Amygdala (tissue), 56 donors: ENCODE data around the gene SUCLG2.
A peak's percentile ranks its signal among the peaks of the same experiment; 100 is the strongest.

ENCODE experiments used
- DNase-seq, 56 donors: peaks; one replicate each; lab custom pipeline; 2025; lab: John Stamatoyannopoulos, UW

SUCLG2 gene

GRCh38 chr3:67405193-67405592 is 249.2 kb downstream of the SUCLG2 start:
- DNase-seq, result no peak

DNA sequence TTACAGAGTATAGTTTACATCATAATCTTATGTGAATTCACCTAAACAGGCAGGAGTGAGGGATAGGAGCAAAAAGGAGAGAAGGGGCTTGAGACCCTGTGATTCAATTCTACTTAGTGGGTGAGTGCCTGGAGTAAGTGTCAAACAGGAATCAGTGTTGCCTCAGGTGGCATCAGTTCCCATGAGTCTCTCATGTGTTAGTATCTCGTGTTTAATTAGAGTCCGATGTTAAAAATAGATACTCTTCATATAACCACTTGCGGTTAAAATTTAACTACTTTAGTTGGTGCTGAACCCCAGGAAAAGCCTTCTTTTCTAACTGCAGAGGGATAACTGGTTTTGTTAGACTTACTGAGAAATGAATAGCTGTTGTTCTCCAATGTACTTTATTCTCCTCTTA is 251.5 kb downstream of the SUCLG2 start:
- DNase-seq, result no peak

GRCh38 chr3:67401921-67402320 is 252.5 kb downstream of the SUCLG2 start:
- DNase-seq, result no peak

- no peak for DNase-seq
These were observed 253.9 kb downstream of the SUCLG2 start for GRCh38 chr3:67400476-67400875.

DNA sequence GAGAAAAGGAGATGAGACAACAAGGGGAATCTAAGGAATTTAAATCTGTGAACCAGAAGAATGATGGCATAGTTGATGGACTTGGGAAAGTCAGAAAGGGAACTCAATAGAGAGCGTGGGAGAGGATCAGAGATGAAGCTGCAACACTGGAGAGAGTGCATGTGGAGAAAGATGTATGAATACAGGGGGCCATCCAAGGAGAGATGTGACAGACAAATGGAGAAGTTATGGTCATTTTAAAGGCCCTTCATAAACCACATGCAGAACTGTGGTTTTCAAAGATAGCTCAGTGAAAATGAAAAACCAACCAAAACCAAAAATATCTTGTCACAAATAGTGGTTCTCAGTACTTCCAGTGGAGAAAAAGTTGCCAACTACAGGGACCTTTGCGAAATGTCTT is 265.2 kb downstream of the SUCLG2 start:
- no peak for DNase-seq

- DNase-seq, result no peak
These were observed 265.7 kb downstream of the SUCLG2 start for GRCh38 chr3:67388738-67389137.

DNA sequence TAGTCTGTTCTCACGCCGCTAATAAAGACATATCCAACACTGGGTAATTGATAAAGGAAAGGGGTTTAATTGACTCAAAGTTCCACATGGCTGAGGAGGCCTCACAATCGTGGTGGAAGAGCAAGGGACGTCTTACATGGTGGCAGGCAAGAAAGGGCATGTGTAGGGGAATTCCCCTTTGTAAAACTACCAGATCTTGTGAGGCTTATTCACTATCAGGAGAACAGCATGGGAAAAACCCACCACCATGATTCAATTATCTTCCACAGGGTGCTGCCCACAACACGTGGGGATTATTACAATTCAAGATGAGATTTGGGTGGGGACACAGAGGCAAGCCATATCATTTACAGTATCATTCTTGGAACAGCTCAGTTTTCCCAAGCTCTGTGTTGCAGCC is 268.0 kb downstream of the SUCLG2 start:
- DNase-seq, result no peak

DNA sequence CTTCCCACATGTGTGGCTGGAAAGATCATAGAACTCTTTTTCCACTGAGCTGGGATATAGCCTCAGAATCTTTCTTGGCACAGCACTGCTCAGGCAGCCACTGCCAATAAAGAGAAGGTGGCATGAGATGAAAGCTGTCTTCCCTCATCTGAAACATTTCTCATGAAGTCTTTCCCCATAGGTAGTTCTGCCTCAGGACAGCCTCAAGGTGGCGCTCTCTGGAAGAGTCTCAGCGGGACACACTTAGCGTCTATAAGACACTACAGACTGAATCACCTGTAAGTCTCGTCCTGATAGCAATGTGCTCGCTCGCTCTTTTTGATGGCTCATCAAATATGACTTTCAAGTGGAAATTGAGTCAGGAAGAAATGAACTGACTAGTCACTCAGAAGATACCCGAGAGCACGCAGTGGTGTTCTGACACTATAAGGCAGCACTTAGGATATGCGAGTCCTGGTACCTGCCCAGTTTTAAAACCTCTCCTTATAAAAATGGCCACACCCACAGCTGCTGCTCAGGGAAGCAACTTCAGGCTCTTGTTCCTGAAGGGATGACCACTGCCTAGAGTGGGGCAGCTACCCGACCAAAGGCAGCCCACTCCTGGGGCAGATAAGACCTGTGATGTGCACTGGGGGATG is 269.5 kb downstream of the SUCLG2 start:
- peak in 21 of 56 donors; percentile 1 to 34 (median 10) for DNase-seq

DNA sequence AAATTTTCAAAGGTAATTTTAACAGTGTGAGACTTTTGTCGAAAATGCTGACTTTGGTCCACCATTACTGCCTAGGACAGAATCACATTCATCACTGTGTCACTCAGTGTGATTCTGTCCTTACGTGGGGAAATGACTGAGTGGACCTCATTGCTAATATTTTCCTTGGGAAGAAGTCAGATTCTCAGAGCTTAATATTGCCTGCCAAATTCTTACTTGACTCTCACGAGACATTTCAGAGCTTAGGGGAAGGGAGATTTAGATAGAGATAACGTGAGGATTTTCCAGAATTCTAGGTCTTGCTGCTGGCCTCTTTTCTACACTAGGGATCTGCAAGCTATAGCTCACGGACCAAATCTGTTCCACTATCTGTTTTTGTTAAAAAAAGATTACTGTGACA is 270.4 kb downstream of the SUCLG2 start:
- no peak for DNase-seq

- no peak for DNase-seq
These were observed 271.0 kb downstream of the SUCLG2 start for GRCh38 chr3:67383379-67383778.

DNA sequence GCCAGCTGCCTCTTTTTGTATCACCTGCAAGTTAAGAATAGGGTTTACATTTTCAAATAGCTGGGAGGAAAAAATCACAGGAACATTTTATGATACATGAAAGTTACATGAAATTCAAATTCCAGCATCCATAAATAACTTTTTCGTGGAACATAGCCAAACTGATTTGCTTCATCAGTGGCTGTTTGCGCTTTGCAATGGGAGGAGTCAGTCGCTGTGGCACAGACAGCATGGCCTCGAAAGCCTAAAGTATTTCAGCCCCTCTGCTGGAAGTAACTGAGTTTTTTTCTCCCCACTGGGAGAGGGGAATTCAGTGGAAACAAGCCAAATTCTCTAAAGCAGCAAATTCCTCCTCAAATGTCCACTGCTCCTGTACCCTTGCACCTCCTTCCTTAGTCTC is 271.9 kb downstream of the SUCLG2 start:
- DNase-seq, result no peak

DNA sequence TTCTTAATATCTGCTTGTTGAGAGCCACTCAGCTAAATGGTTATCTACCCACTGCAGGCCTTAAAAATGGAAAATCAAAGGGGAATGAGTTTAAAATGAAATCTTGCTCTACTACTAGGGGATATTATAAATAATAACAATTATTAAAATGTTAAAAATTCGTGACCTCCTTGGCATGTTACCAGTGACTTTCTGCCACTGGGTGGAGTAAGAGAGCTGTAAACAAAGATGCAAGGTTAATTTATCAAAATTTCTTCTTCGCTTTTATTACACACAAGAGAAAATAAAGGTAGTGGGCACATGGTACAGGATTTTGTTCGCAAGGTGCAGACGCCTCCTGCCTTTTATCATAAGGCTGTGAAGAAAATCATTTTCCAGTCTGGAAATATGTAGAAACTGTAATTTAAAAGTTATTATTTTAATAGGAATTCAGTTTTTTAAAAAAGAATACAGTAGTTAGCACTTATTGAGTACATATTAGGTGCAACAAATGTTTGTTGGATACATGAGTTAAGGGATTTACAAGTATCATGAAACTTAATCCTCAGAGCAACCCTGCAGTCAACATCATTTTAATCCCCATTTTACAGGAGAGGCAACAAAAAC is 272.6 kb downstream of the SUCLG2 start:
- peak in 2 of 56 donors; percentile 5 to 10 for DNase-seq

GRCh38 chr3:67380118-67380517 is 274.3 kb downstream of the SUCLG2 start:
- DNase-seq, result no peak

DNA sequence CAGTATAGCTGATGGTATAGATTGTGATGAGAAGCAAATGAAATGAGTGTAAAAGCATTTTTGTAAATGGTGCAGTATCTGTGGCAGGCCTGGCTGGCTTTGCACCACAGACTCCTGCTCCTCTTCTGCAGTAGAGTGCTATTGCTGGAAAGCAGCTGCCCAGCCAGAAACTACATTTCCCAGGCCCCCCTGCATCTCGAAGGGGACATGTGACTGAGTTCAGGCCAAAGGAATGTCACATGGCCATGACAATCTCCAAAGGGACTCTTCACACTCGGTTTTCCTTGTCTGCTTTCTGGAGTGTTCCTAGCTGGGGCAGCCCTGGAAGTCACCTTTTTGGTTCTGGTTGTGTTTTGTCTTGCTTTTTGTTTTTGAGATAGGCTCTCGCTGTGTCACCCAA is 277.1 kb downstream of the SUCLG2 start:
- no peak for DNase-seq

DNA sequence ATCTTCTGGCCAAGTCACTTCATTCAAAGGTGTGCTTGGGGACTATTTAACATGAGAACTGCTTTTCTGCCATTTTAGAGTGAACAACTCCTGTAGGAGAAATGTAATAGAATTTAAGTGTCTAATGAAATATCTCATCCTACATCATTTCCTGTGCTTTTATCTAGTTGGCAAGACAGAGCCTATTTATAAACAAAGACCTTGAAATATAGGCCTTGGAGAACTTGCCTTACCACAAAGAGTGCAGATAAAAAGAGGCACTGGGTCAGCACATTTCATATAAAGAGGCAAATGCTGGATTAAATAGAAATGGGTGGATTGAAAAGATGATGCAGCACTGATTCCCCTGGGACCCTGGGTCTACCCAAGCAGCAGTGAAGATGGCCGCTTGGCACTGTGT is 278.0 kb downstream of the SUCLG2 start:
- DNase-seq, result no peak

DNA sequence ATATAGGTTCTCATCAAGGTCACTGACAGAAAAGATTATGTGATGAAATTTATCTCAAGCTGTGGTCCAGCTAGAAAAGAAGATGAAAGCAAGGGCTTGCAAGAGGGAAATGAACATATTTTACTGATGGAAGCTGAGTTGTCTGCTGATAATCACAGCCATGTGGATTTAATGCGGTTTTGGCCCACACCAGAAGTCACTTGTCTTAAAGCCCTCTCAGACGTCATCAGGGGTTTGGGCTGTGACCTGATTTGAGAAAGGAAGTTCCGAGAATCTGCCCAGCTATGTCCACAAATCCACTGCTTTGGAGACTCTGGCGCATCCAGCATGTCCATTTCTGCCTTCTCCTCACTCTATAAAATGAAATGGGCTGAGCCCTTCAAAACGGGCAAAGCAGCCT is 278.4 kb downstream of the SUCLG2 start:
- no peak for DNase-seq

DNA sequence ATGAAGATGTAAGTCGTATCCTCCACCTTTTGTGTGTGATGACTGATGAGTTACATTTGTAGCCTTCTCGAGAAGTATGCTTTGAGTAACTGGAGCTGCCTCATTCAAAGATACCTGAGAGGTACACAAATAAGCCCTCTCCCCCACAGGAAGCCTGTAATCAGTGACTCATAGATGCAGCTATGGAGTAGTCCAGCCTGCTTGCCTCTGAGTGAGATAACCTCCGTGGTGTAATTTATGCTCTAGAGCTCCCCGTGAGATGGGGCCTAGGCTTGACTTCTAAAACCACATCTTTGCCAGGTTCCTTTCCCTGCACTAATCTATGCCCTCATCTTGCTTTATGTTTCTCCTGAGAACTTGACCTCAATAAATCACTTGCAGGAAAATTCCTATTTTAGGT is 291.7 kb downstream of the SUCLG2 start:
- DNase-seq, result no peak

DNA sequence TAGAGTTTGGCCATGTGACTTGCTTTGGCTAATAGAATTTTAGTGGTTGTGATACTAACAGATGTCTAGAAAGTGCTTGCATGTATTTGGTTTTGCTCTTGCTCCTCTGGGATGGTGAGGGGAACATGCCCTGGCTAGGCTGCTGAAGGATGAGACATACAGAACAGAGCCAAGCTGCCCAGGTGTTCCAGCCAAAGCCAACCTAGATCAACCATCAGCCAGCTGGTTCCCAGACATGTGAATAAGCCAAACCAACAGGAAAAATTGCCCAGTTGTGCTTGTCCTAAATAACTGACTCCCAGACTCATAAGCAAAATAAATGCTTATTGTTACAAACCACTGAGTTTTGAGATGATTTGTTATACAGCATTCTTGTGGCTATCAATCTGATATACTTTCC is 292.6 kb downstream of the SUCLG2 start:
- DNase-seq, result no peak

DNA sequence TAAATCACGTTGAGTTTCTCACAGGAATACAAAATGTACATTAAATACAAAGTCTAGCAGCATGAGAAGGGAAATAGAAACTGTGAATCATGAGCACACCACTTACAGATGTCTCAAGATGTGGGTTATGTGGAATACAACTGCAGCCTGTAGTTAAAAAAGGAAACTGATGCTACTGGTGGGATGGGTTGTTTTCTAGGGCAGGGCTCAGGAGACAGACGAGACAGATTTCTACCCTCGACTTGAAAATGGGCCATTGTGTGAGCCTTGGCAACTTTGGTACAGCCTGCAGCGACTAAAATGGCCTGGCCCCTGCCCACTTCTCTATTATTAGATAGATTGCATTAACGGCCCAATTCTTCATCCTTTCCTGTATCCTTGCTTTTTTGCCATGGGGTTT is 293.1 kb downstream of the SUCLG2 start:
- no peak for DNase-seq

DNA sequence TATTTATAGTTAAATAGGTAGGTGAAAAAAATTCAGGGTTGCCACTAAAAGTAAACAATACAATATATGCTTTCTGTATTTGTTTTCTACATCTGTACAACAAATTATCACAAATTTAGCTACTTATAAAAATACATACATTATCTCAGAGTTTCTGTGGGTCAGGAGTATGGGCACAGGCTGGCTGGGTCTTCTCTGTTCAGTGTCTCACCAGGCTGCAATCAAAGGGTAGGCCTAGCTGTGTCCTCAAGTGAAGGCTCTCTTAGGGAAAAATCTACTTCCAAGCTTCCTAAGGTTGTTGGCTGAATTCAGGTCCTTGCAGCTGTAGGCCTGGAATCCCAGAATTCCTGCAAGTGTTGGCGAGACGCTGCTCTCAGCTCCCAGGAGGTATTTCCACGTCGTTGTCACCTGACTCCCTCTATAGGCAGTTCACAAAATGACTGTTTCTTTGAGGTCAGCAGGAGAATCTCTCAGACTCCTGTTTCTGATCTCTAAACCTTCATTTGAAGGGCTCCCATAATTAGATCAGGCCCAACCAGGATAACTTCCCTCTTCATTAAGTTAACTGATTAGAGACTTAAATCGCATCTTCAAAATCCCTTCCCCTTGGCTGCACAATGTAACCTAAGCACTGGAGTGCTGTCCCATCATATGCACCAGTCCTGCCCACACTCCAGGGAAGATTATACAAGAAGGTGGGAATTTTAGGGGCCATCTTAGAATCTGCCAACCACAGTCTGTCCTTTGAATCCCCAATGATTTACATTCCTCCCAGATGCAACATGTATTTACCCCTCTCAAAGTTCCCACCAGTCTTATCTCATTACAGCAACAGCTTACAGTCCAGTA is 296.6 kb downstream of the SUCLG2 start:
- no peak for DNase-seq

DNA sequence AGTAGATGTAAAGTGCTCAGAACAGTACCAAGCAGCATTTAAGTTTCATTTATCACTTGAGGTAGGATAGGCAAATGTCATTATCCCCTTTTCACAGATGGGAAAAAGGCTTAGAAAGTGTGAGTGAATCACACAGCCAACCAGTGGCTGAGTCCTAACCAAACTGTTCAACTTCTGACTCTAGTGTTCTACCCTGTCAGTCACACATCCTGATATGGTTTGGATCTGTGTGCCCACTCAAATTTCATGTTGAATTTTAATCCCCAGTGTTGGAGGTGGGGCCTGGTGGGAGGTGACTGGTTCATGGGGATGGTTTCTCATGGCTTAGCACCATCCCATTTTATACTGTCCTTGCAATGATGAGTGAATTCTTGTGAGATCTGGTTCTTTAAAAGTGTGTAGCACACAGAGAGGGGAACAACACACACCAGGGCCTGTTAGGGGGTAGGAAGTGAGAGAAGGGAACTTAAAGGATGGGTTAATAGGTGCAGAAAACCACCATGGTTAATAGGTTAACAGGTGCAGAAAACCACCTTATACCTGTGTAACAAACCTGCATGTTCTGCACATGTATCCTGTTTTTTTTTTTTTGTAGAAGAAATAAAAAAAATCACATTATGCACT is 304.7 kb downstream of the SUCLG2 start:
- no peak for DNase-seq
